Measurements from ENCODE around the gene ALG6.
"Not testable (repeated sequence)": the region's sequence is repeated elsewhere in the genome, so short reads cannot be mapped to it uniquely, and the experiment has no call there.

Gene ALG6

GRCh38 chr1:63418101-63418500, 50.7 kb downstream of the ALG6 start:
- DNase-seq: no peak

DNA sequence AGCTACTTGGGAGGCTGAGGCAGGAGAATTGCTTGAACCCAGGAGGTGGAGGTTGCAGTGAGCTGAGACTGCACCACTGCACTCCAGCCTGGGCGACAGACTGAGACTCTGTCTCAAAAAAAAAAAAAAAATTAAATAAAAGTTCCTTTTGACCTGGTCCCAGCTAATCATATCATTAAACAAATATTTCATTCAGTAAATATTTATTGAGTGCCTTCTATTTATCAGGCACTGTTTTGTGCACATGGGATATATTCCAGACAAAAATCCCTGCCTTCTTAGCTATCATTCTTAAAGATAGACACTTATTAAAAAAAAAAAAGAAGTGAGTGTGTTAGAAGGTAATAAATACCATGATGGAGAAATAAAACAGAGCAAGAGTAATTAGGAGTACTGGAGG, 53.3 kb downstream of the ALG6 start:
- DNase-seq: not testable (repeated sequence)

GRCh38 chr1:63423649-63424048, 56.2 kb downstream of the ALG6 start:
- no peak for DNase-seq

DNA sequence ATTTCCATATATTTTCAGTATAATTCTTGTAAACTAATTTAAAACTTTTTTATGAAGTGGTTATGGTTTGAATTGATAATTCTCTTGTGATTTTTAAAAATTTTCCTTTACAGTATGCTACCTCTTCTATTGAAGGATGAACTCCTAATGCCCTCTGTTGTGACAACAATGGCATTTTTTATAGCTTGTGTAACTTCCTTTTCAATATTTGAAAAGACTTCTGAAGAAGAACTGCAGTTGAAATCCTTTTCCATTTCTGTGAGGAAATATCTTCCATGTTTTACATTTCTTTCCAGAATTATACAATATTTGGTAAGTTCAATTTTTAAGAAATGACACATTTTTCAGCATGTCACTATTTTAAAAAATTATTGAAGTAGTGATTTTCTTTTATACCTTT, 61.4 kb downstream of the ALG6 start:
- DNase-seq: no peak

DNA sequence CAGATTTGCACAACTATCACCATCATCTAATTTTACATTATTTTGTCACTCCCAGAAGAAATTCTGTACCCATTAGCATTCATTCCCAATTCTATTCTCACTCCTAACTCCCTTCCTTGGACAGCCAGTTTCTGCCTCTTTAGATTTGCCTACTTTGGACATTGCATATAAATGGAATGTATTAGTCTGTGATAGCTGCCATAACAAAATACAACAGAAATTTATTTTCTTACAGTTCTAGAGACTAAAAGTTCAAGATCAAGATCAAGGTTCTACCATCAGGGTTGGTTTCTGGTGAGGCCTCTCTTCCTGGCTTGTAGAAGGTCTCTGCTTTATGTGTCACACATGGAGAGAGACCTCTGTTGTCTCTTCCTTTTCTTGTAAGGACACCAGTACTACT, 61.9 kb downstream of the ALG6 start:
- DNase-seq: no peak

DNA sequence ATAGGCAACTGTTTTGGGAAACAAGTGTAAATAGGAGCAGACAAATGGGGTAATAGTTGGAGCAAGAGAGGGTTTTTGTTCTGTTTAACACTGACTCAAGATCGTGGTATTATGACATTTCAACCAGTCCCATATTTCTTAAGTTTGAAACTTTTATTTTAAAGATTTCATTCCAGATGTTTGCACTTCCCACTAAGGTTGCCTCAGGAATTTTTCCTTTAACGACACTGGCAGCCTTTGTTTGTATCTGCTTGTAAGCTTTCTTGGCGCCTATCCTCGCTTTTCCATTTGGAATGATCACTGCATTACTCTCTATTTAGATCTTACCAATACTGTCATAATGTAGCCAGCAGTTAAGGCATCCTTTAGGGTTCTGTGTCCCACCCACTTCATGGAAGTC, 67.7 kb downstream of the ALG6 start:
- DNase-seq: no peak

GRCh38 chr1:63442141-63442475, 74.7 kb downstream of the ALG6 start:
- no peak for DNase-seq

DNA sequence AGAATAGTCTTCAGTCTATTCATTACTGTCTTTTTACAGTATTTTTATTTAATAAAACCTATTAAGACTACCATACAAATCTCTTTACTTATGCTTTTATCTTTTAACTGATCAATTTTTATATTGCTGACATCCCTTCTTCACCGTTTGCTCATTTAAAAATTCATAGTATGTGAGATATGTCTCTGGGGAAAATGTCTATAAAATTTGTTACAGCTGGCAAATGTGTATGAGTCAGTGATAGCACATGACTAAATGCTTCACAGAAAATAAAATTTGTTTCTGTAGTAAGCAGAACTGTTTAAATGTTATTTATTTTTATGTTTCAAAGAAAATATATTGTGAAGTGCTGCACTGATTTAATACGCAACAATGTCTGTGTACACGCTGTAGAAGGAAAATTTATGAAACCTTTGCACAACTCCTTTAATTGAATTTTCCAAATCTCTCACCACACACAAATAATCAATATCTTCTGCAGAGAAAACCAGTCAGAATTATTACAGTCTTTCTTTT, 81.4 kb downstream of the ALG6 start:
- DNase-seq: no peak

- no peak for DNase-seq
These were observed 83.0 kb downstream of the ALG6 start for GRCh38 chr1:63450416-63450815.

DNA sequence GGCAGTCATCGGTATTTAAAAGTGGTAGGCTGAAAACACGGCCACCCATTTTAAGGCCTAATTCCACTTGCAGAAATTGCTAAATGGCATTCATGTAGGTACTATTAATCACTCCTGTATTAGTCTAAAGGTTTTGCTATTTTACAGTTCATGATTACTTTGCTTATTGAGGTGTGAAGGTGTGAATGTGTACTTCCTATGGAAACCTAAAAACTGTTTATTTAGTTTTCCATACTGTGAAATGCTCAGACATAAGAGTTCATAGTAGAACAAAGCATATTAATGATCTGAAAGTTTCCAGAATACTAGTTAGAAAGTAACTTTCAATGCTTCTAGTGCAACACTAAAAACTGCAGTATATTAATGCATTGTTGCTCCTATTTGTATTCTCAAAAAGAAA, 85.8 kb downstream of the ALG6 start:
- no peak for DNase-seq

DNA sequence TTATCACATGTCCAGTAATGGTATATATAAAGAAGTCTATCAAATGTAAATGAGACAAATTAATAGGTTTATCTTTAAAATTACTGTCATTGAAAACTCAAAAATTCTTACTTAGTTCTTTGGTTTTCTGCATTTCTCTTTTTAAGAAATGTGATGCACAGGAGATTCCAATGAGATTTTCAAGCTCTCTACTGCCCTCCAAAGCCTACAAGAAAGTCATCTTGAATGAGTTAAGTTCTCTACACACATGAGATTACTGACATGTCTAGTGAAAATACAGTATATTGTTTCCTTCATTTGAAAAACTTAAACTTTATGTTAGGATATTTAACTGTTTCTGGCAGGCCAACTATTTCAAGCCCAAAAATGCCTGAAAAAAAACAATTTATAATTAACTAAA, 86.8 kb downstream of the ALG6 start:
- DNase-seq: no peak

- DNase-seq: no peak
These were observed 91.3 kb downstream of the ALG6 start for GRCh38 chr1:63458750-63459149.

DNA sequence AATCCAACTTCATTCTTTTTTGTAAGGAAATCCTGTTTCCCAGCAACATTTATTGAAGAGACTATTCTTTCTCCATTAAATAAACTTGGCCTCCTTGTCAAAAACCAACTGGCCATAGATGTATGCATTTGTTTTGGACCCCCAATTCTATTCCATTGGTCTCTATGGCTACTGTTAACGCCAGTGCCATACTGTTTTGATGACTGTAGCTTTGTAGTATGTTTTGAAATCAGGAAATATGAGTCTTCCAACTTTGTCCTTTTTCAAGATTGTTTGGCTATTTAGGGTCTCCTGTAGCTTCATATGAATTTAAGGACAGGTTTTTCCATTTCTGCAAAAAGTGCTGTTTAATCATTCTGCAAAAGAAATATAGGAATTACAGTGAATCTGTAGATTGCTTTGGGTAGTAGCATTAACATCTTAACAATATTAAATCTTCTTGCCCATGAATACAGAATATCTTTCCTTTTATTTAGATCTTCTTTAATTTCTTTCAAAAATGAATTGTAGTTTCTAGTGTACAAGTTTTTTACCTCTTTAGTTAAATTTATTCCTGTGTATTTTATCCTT, 94.3 kb downstream of the ALG6 start:
- no peak for DNase-seq

GRCh38 chr1:63463248-63463647, 95.8 kb downstream of the ALG6 start:
- DNase-seq: no peak

GRCh38 chr1:63466181-63466580, 98.8 kb downstream of the ALG6 start:
- no peak for DNase-seq

DNA sequence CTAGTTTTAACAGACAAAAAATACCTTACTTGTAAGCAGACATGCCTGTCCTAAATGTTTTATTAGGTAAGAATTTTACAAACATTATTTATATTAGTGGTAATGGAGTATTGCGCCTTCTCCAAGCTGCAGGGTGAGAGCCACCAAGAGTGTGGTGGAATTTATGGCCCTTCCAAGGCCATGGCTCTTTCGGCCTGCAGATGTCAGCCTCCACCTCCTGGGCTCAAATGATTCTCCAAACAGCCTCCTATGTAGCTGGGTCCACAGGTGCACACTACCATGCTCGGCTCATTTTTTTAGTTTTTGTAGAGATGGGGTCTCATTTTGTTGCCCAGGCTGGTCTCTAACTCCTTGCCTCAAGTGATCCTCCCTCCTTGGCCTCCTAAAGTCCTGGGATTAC, 99.3 kb downstream of the ALG6 start:
- DNase-seq: no peak

GRCh38 chr1:63468683-63469082, 101.3 kb downstream of the ALG6 start:
- DNase-seq: not testable (repeated sequence)

DNA sequence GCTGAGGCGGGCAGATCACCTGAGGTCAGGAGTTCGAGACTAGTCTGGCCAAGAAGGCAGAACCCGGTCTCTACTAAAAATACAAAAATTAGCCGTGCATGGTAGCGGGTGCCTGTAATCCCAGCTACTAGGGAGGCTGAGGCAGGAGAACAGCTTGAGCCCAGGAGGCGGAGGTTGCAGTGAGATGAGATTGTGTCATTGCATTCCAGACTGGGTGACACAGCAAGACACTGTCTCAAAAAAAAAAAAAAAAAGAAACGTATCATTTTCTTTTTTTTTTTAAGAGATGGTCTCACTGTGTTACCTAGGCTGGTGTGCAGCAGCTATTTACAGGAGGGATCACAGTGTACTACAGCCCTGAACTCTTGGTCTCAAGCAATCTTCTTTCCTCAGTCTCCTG, 108.3 kb downstream of the ALG6 start:
- no peak for DNase-seq

DNA sequence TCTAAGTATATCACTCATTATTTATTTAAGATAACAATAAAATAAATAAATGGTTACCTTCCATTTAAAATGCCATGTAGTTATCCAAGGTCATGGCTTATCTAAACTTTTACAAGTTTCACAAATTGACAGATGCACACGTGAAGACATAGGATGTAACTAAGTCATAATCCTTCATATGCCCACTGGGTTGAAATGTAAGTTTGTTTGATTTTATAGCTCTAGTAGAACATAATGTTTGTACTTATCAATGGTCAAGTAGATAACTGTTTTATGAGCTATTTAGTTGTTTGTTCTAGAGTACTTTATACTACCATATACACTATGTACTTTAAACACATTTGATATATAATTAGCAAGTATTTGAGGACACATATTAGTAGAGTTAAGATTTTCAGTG, 112.6 kb downstream of the ALG6 start:
- DNase-seq: no peak

DNA sequence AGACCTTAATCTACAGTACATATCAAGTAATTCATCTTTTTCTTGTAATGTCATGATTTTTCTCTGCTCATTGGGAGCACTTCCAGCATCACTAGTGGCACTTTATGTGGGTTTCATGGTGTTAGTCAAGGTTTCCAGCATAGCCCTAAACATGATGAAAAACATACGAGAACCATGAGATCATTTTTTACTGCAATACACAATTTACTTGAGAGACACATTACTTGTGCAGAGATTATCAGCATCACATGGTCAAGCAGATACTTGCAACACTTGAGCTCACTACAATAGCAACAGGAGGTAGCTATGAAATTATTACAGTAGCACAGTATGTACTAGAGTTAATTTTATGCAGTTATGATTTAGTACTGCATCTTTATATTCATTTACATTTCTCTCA, 119.2 kb downstream of the ALG6 start:
- no peak for DNase-seq

- DNase-seq: no peak
These were observed 120.1 kb downstream of the ALG6 start for GRCh38 chr1:63487336-63488065.

Measured in stimulated activated CD4-positive, alpha-beta T cell treated with anti-CD3 and anti-CD28 coated beads, Interleukin-4, amount 100 ng/mL, for 4 hours (primary cell).